CD4-positive, alpha-beta T cell (primary cell): Measurements from ENCODE around the gene TNS3. TPM values are rescaled to one million over a fixed set of nuclear protein-coding genes. Genes with fewer than 3 reads are reported as not detected.

Experiments
- ATAC-seq: fragments of 200-7000 bp; cut with Tn5 transposase; one replicate; pipeline ENCODE4 v1.10.0; 2022; ENCODE audit warnings: mild to moderate bottlenecking; ENCODE audit not compliant: poor library complexity
- CTCF ChIA-PET: fragments of 350-600 bp; sonication (Branson Sonifier 250); formaldehyde crosslinking; loops from one replicate; lab custom pipeline; 2021; ENCODE audit warnings: antibody characterized with exemption, inconsistent platforms; lab: Charles Lee
- POLR2A ChIA-PET: fragments of 350-600 bp; sonication (Branson Sonifier 250); formaldehyde crosslinking; loops from one replicate; lab custom pipeline; 2021; ENCODE audit warnings: antibody characterized with exemption, inconsistent platforms; lab: Charles Lee
- DNase-seq, 14 experiments: peaks; one replicate each; pipeline ENCODE4 v3.0.0-alpha.2; 2013 to 2020; ENCODE audit warnings: mixed read lengths in 2 of 14
- H3K27ac ChIP-seq, 2 donors: one replicate each; pipeline versions ENCODE4 v1.5.1 to v1.7.0; 2013; ENCODE audit warnings: low read length in 2 of 2, low read depth in 1 of 2, mild to moderate bottlenecking in 1 of 2
- H3K27me3 ChIP-seq, 2 experiments: 1 replicate in 1 of 2; 2 replicates in 1 of 2; pipeline versions ENCODE4 v1.6.1 to v1.7.0; 2013; ENCODE audit warnings: low read length in 2 of 2, control low read depth in 1 of 2, mild to moderate bottlenecking in 1 of 2, moderate library complexity in 1 of 2; ENCODE audit not compliant: insufficient read depth in 2 of 2, control insufficient read depth in 1 of 2
- H3K36me3 ChIP-seq: one replicate; pipeline ENCODE4 v1.6.1; 2013; ENCODE audit warnings: low read length, control low read depth; ENCODE audit not compliant: insufficient read depth
- H3K4me1 ChIP-seq: one replicate; pipeline ENCODE4 v1.6.1; 2013; ENCODE audit warnings: low read length, control low read depth; ENCODE audit not compliant: insufficient read depth
- H3K4me3 ChIP-seq: one replicate; pipeline ENCODE4 v1.5.1; 2013; ENCODE audit warnings: mild to moderate bottlenecking, low read length, moderate library complexity
- H3K9me3 ChIP-seq, 2 experiments: 1 replicate in 1 of 2; 2 replicates in 1 of 2; pipeline versions ENCODE4 v1.6.1 to v1.7.0; 2013; ENCODE audit warnings: low read length in 2 of 2, mild to moderate bottlenecking in 2 of 2, control low read depth in 1 of 2, moderate library complexity in 1 of 2; ENCODE audit not compliant: control insufficient read depth in 1 of 2, insufficient read depth in 1 of 2
- H3K27ac Mint-ChIP-seq: one replicate; pipeline ENCODE4 v1.8.0; 2020; ENCODE audit warnings: mixed read lengths
- H3K27me3 Mint-ChIP-seq: one replicate; pipeline ENCODE4 v1.8.0; 2021; ENCODE audit warnings: mixed read lengths
- H3K36me3 Mint-ChIP-seq: one replicate; pipeline ENCODE4 v1.8.0; 2021; ENCODE audit warnings: low read depth, mixed read lengths
- H3K4me1 Mint-ChIP-seq: one replicate; pipeline ENCODE4 v1.8.0; 2021; ENCODE audit warnings: low read depth, mixed read lengths
- H3K4me3 Mint-ChIP-seq: one replicate; pipeline ENCODE4 v1.8.0; 2020; ENCODE audit warnings: mild to moderate bottlenecking, mixed read lengths
- H3K9me3 Mint-ChIP-seq: one replicate; pipeline ENCODE4 v1.8.0; 2020; ENCODE audit warnings: mixed read lengths
- intact Hi-C, 2 experiments: fragments of 100-400 bp; cut with DNase I in 1 of 2; cut with micrococcal nuclease in 1 of 2; formaldehyde crosslinking; loops; one replicate each; pipeline versions ENCODE4 v1.15.1 to v1.9.0; 2023 to 2025; cut with DNase I, micrococcal nuclease
- total RNA-seq, 174 experiments: library from RNA in 2 of 174; stranded (reverse) in 2 of 174; gene quantifications; one replicate each; pipeline ENCODE4 v1.2.3 and lab custom pipeline; 2021 to 2026
- TF ChIP-seq, protein P1 (sequence below): fragments of 200-600 bp; IDR thresholded peaks from one replicate; pipeline ENCODE4 v1.8.0; 2022; ENCODE audit warnings: antibody characterized with exemption, mild to moderate bottlenecking

Gene TNS3
- total RNA-seq, 2 experiments from 2014 or later, result 0.16 to 0.47 TPM

DNA sequence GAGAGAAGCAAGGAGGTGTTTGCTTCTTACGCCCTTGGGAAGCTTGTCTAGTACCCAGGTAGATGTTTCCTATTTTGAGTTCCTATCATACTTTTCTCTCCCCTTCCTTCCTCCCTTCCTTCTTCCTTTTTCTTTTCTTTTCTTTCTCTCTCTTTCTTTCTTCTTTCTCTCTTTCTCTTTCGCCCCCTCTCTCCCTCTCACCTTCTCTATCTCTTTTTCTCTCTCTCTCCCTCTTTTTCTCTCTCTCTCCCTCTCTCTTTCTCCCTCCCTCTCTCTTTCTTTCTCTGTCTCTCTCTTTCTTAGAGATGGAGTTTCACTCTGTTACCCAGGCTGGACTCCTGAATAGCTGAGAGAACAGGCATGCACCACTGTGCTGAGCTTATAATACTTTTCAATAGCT lies 322.2 kb downstream of the TNS3 start:
- Histone ChIP-seq H3K9me3 (peaks cover 0 to 4% of the 10 kb centered on the region in 2 experiments), H3K36me3 (no peaks in the 10 kb centered on the region), H3K27me3 (peaks cover 9 to 12% of the 10 kb centered on the region in 2 experiments), H3K4me1 (peaks cover 5% of the 10 kb centered on the region), H3K27ac (no peak overlapping the region), H3K4me3 (no peak overlapping the region)
- DNase-seq, result no peak
- intact Hi-C loops, result no loop called here
- ChIA-PET CTCF (interaction anchor here (0.6 kb wide), 1 partner anchor 49 kb away, joined by 3 read pairs; no protein-coding TSS in a partner anchor), POLR2A (no interaction called here)
- no peak for ATAC-seq
- TF ChIP-seq, protein P1, sequence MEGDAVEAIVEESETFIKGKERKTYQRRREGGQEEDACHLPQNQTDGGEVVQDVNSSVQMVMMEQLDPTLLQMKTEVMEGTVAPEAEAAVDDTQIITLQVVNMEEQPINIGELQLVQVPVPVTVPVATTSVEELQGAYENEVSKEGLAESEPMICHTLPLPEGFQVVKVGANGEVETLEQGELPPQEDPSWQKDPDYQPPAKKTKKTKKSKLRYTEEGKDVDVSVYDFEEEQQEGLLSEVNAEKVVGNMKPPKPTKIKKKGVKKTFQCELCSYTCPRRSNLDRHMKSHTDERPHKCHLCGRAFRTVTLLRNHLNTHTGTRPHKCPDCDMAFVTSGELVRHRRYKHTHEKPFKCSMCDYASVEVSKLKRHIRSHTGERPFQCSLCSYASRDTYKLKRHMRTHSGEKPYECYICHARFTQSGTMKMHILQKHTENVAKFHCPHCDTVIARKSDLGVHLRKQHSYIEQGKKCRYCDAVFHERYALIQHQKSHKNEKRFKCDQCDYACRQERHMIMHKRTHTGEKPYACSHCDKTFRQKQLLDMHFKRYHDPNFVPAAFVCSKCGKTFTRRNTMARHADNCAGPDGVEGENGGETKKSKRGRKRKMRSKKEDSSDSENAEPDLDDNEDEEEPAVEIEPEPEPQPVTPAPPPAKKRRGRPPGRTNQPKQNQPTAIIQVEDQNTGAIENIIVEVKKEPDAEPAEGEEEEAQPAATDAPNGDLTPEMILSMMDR, result no peak
- peaks cover 1% of the 10 kb centered on the region for H3K4me1 Mint-ChIP-seq
- no peaks in the 10 kb centered on the region for H3K36me3 Mint-ChIP-seq
- H3K9me3 Mint-ChIP-seq, result no peaks in the 10 kb centered on the region
- no peak overlapping the region for H3K27ac Mint-ChIP-seq
- no peak overlapping the region for H3K4me3 Mint-ChIP-seq
- H3K27me3 Mint-ChIP-seq, result peaks cover 25% of the 10 kb centered on the region

DNA sequence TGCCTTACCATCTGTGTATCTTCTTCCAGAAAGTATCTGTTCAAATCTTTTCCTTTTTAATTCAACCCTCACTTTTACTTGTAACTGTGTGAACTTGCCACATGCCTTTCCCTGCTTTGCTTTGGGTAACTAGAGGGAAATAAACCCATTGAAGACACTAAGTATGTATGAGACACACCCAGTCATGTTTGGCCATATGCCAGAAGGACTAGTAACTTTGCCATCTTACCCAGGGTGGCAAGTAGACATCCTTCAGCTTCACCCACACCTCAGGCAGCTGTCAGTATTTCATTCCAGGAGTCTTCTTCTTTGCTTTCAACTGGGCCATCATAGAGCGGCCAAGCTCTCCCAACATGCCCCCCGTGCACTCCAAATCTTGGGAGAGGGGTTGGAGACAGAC lies 323.1 kb downstream of the TNS3 start:
- Histone ChIP-seq H3K27me3 (peaks cover 9 to 14% of the 10 kb centered on the region in 2 experiments), H3K9me3 (peaks cover 0 to 9% of the 10 kb centered on the region in 2 experiments), H3K4me1 (peaks cover 11% of the 10 kb centered on the region), H3K4me3 (no peak overlapping the region), H3K27ac (no peak overlapping the region), H3K36me3 (no peaks in the 10 kb centered on the region)
- ATAC-seq (no peak), DNase-seq (no peak)
- Mint-ChIP-seq H3K4me1 (peaks cover 5% of the 10 kb centered on the region), H3K27ac (no peak overlapping the region), H3K36me3 (no peaks in the 10 kb centered on the region), H3K9me3 (no peaks in the 10 kb centered on the region), H3K4me3 (no peak overlapping the region), H3K27me3 (peaks cover 26% of the 10 kb centered on the region)
- TF ChIP-seq, protein P1, result no peak
- ChIA-PET POLR2A (no interaction called here), CTCF (no interaction called here)
- intact Hi-C loops, result no loop called here

DNA sequence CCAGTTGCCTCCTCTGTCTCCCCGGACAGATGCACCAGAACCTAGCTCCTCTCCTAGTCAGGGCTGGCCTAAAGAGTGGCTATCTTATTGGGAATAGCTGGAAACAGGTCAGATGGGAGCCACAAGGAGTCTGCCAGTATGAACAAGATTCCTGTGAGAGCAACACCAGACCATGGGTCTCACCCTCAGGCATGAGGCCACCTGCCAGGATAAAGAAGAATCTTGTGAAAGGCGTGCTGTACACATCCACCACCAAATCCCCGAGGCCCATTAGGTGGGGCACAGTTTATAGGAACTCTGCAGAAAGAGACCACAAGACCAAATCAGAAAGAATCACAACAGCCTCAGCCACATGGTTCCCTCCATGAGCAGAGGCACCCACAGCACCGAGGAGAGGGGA lies 325.9 kb downstream of the TNS3 start:
- Histone ChIP-seq H3K4me3 (no peak overlapping the region), H3K9me3 (peaks cover 0 to 15% of the 10 kb centered on the region in 2 experiments), H3K27ac (no peak overlapping the region), H3K27me3 (peaks cover 12 to 19% of the 10 kb centered on the region in 2 experiments), H3K4me1 (peaks cover 11% of the 10 kb centered on the region), H3K36me3 (no peaks in the 10 kb centered on the region)
- Mint-ChIP-seq H3K36me3 (no peaks in the 10 kb centered on the region), H3K27me3 (peaks cover 41% of the 10 kb centered on the region), H3K4me3 (no peak overlapping the region), H3K9me3 (no peaks in the 10 kb centered on the region), H3K27ac (no peak overlapping the region), H3K4me1 (peaks cover 11% of the 10 kb centered on the region)
- TF ChIP-seq, protein P1, result no peak
- ChIA-PET POLR2A (no interaction called here), CTCF (no interaction called here)
- DNase-seq (no peak), ATAC-seq (no peak)
- intact Hi-C loops, result no loop called here
